Urinary bladder (tissue), 4 donors: ENCODE data around the gene KCNH2. TPM values are rescaled to one million over a fixed set of nuclear protein-coding genes. Genes with fewer than 3 reads are reported as not detected.

ENCODE experiments used
- DNase-seq: peaks from one replicate; pipeline ENCODE4 v3.0.0-alpha.2; 2015; ENCODE audit errors: extremely low spot score
- H3K27ac ChIP-seq: one replicate; pipeline ENCODE4 v1.5.1; 2013; ENCODE audit warnings: low read depth, mild to moderate bottlenecking, moderate library complexity
- H3K36me3 ChIP-seq: one replicate; pipeline ENCODE4 v1.6.1; 2013; ENCODE audit warnings: mild to moderate bottlenecking, moderate library complexity; ENCODE audit not compliant: insufficient read depth
- H3K4me1 ChIP-seq: one replicate; pipeline ENCODE4 v1.6.1; 2013; ENCODE audit warnings: mild to moderate bottlenecking, moderate library complexity; ENCODE audit not compliant: insufficient read depth
- H3K4me3 ChIP-seq: one replicate; pipeline ENCODE4 v1.5.1; 2013; ENCODE audit warnings: low read depth, low read length
- WGBS: extraction: QIAGEN DNeasy Blood & Tissue Kit; methylation state at CpG from one replicate; pipeline ENCODE4 v1.1.7; 2013; 5-methylcytosine and 5-hydroxymethylcytosine counted together
- polyA plus RNA-seq: library from polyadenylated mRNA; stranded (reverse); fragments of 200-250 nt; gene quantifications from one replicate; pipeline ENCODE4 v1.2.3, GENCODE V29; 2013
- total RNA-seq: library from RNA; depleted of rRNA; stranded (reverse); fragments of >200 nt; gene quantifications from one replicate; pipeline ENCODE4 v1.2.3, GENCODE V29; 2014
- donor health status: healthy with polysubstance abuse.
- donor health status: healthy.

The KCNH2 gene
- total and polyA plus RNA-seq, 2 donors: 9.9 to 48.5 TPM

GRCh38 chr7:150953061-150953997 is 24.8 kb downstream of the KCNH2 start:
- H3K4me1 ChIP-seq: no peaks in the 10 kb centered on the region
- H3K36me3 ChIP-seq: no peaks in the 10 kb centered on the region
- no peak overlapping the region for H3K4me3 ChIP-seq
- 88% methylated on average over 17 of the region's 17 CpGs for WGBS
- no peak overlapping the region for H3K27ac ChIP-seq
- no peak for DNase-seq

- Histone ChIP-seq H3K4me3 (no peak overlapping the region), H3K36me3 (no peaks in the 10 kb centered on the region), H3K27ac (no peak overlapping the region), H3K4me1 (no peaks in the 10 kb centered on the region)
- DNase-seq: no peak
- 89% methylated on average over 33 of the region's 33 CpGs for WGBS
Measured at GRCh38 chr7:150952331-150953050, 25.6 kb downstream of the KCNH2 start.

GRCh38 chr7:150951521-150951920 is 26.6 kb downstream of the KCNH2 start:
- Histone ChIP-seq H3K27ac (no peak overlapping the region), H3K4me1 (no peaks in the 10 kb centered on the region), H3K36me3 (no peaks in the 10 kb centered on the region), H3K4me3 (no peak overlapping the region)
- WGBS: 97% methylated on average over 28 of the region's 28 CpGs
- no peak for DNase-seq

GRCh38 chr7:150951181-150951520 is 27.0 kb downstream of the KCNH2 start:
- WGBS: 94% methylated on average over 16 of the region's 16 CpGs
- no peak for DNase-seq
- Histone ChIP-seq H3K4me3 (no peak overlapping the region), H3K27ac (no peak overlapping the region), H3K4me1 (no peaks in the 10 kb centered on the region), H3K36me3 (no peaks in the 10 kb centered on the region)

- Histone ChIP-seq H3K4me3 (no peak overlapping the region), H3K27ac (no peak overlapping the region), H3K4me1 (no peaks in the 10 kb centered on the region), H3K36me3 (no peaks in the 10 kb centered on the region)
- DNase-seq: no peak
- WGBS: 95% methylated on average over 27 of the region's 27 CpGs
Measured at GRCh38 chr7:150950496-150951180, 27.5 kb downstream of the KCNH2 start.

GRCh38 chr7:150949971-150950491 is 28.1 kb downstream of the KCNH2 start:
- H3K4me1 ChIP-seq: no peaks in the 10 kb centered on the region
- H3K36me3 ChIP-seq: no peaks in the 10 kb centered on the region
- no peak for DNase-seq
- no peak overlapping the region for H3K27ac ChIP-seq
- 86% methylated on average over 16 of the region's 16 CpGs for WGBS
- H3K4me3 ChIP-seq: no peak overlapping the region

- Histone ChIP-seq H3K27ac (no peak overlapping the region), H3K36me3 (no peaks in the 10 kb centered on the region), H3K4me1 (no peaks in the 10 kb centered on the region), H3K4me3 (no peak overlapping the region)
- no peak for DNase-seq
- 78% methylated on average over 4 of the region's 4 CpGs for WGBS
Measured at GRCh38 chr7:150949564-150949963, 28.6 kb downstream of the KCNH2 start.

GRCh38 chr7:150948791-150949251 is 29.3 kb downstream of the KCNH2 start:
- H3K4me1 ChIP-seq: no peaks in the 10 kb centered on the region

GRCh38 chr7:150947761-150948651 is 30.1 kb downstream of the KCNH2 start:
- no peak for DNase-seq
- Histone ChIP-seq H3K4me1 (no peaks in the 10 kb centered on the region), H3K27ac (no peak overlapping the region), H3K4me3 (no peak overlapping the region), H3K36me3 (no peaks in the 10 kb centered on the region)
- 53% methylated on average over 34 of the region's 34 CpGs for WGBS

More at GRCh38 chr7:150948791-150949251, 29.3 kb downstream of the KCNH2 start:
- H3K36me3 ChIP-seq: no peaks in the 10 kb centered on the region
- H3K27ac ChIP-seq: no peak overlapping the region
- H3K4me3 ChIP-seq: no peak overlapping the region
- WGBS: 86% methylated on average over 15 of the region's 15 CpGs
- DNase-seq: no peak

- Histone ChIP-seq H3K36me3 (no peaks in the 10 kb centered on the region), H3K27ac (no peak overlapping the region), H3K4me1 (no peaks in the 10 kb centered on the region), H3K4me3 (no peak overlapping the region)
- WGBS: 60% methylated on average over 31 of the region's 31 CpGs
- DNase-seq: no peak
Measured at GRCh38 chr7:150947241-150947745, 30.8 kb downstream of the KCNH2 start.

GRCh38 chr7:150946421-150947240 is 31.5 kb downstream of the KCNH2 start:
- Histone ChIP-seq H3K4me1 (no peaks in the 10 kb centered on the region), H3K4me3 (no peak overlapping the region), H3K27ac (no peak overlapping the region), H3K36me3 (no peaks in the 10 kb centered on the region)
- DNase-seq: no peak
- WGBS: 81% methylated on average over 27 of the region's 27 CpGs

- H3K36me3 ChIP-seq: no peaks in the 10 kb centered on the region
- no peaks in the 10 kb centered on the region for H3K4me1 ChIP-seq
- 84% methylated on average over 17 of the region's 17 CpGs for WGBS
- DNase-seq: no peak
- H3K4me3 ChIP-seq: no peak overlapping the region
- no peak overlapping the region for H3K27ac ChIP-seq
Measured at GRCh38 chr7:150945853-150946420, 32.2 kb downstream of the KCNH2 start.
